ENCODE results near the gene TMOD1. TPM values are rescaled to one million over a fixed set of nuclear protein-coding genes. Genes with fewer than 3 reads are reported as not detected.

TMOD1 gene
- total and polyA plus RNA-seq, 2 of the 8 experiments (the other 6 are each of a cell fraction or from before 2014, with no cell fraction given), result 0.17 to 0.88 TPM

DNA sequence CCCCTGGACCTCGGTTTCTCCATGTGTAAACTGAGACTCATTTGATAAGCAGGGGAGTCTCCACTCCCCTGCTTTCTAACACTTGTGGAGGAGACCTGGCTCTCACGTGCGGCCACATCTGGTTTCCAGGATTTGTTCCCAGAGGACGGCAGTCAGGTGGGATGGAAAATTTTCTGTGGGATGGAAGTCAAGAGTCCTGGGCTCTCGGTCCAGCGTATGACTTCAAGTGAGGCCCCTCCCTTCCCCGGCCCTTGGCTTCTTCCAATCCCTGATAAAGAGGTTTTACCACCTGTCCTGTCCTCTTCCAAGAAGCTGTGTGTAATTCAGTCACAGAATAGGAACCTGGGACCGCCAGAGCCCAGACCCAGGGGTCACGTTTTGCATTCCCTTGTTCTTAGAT lies 35.0 kb downstream of the TMOD1 start:
- Histone ChIP-seq H3K36me3 (ENCODE audit: control insufficient read depth in 2 of 4, insufficient read depth in 4 of 4, low read length in 3 of 4) (no peaks in the 10 kb centered on the region), H2AFZ (ENCODE audit: low read length) (no peak overlapping the region), H2BK12ac (ENCODE audit: low read depth, low read length) (no peak overlapping the region), H3K23me2 (ENCODE audit: low read depth, low read length) (no peaks in the 10 kb centered on the region), H3K4me2 (ENCODE audit: insufficient read depth in 1 of 2, low read depth in 2 of 2, low read length in 2 of 2) (no peak overlapping the region), H2AK5ac (ENCODE audit: low read depth, low read length) (no peak overlapping the region), H3K79me1 (ENCODE audit: low read depth, low read length) (no peaks in the 10 kb centered on the region), H3K4me1 (replicated peaks in 1 of 4; ENCODE audit: control insufficient read depth in 3 of 4, insufficient read depth in 4 of 4, low read length in 3 of 4) (peaks cover 0 to 2% (median 0%) of the 10 kb centered on the region in 4 experiments; a peak in 1 of 7 replicates), H3K79me2 (ENCODE audit: control insufficient read depth in 1 of 2, insufficient read depth in 2 of 2, low read length in 2 of 2) (no peaks in the 10 kb centered on the region), H4K20me1 (replicated peaks in 1 of 2; ENCODE audit: control insufficient read depth in 1 of 2, insufficient read depth in 2 of 2, low read length in 2 of 2) (no peaks in the 10 kb centered on the region), H3K23ac (ENCODE audit: insufficient read length) (no peak overlapping the region), H3K18ac (ENCODE audit: extremely low read depth, low read length) (no peak overlapping the region), H2BK15ac (ENCODE audit: low read length) (no peak overlapping the region), H4K8ac (ENCODE audit: extremely low read depth, insufficient read depth, low read length) (no peak overlapping the region), H3K27ac (ENCODE audit: low read depth, low read length) (no peak overlapping the region), H3K27me3 (replicated peaks in 1 of 4; ENCODE audit: control insufficient read depth in 3 of 4, extremely low read depth in 1 of 4, insufficient read depth in 3 of 4, low read length in 3 of 4) (peaks cover 0 to 2% (median 0%) of the 10 kb centered on the region in 4 experiments; a peak in 1 of 7 replicates), H2BK5ac (ENCODE audit: low read depth, low read length) (no peak overlapping the region), H3K14ac (ENCODE audit: insufficient read length) (no peak overlapping the region), H2BK20ac (ENCODE audit: low read length) (no peak overlapping the region), H4K91ac (replicated peaks; ENCODE audit: insufficient read length, low read length) (no peak overlapping the region), H3K9me3 (ENCODE audit: insufficient read depth in 2 of 2, low read depth in 1 of 2, low read length in 1 of 2) (no peaks in the 10 kb centered on the region), H2BK120ac (replicated peaks; ENCODE audit: low read depth, low read length) (no peak overlapping the region), H3K9ac (replicated peaks in 1 of 4; ENCODE audit: extremely low read depth in 1 of 4, low read depth in 3 of 4, low read length in 3 of 4) (no peak overlapping the region), H3K56ac (replicated peaks; ENCODE audit: insufficient read length, low read depth, low read length) (no peak overlapping the region), H4K5ac (ENCODE audit: insufficient read length, low read depth, low read length) (no peak overlapping the region), H3K4me3 (ENCODE audit: extremely low read depth in 1 of 4, insufficient read depth in 2 of 4, low read depth in 3 of 4, low read length in 4 of 4) (no peak overlapping the region), H3K4ac (replicated peaks; ENCODE audit: insufficient read length, low read depth, low read length) (no peak overlapping the region)
- no peak for FAIRE-seq
- DNase-seq (ENCODE audit: low read depth in 1 of 2, low spot score in 2 of 2), result no peak
- WGBS, 2 experiments (ENCODE audit: extremely low coverage in 1 of 2, insufficient coverage in 1 of 2, insufficient read length in 1 of 2, insufficient replicate concordance in 2 of 2, low coverage in 1 of 2, low lambda C conversion rate in 2 of 2, missing lambda C conversion rate in 1 of 2), result 88% methylated on average over 9 of the region's 9 CpGs; no CpG with 5 or more reads in 1 of the 2 experiments
- ChIA-PET CTCF (ENCODE audit: partially characterized antibody) (interaction anchor here (0.8 to 1.7 kb wide), 4 partner anchors 62 to 680 kb away, joined by 3 to 6 read pairs (median 4); no protein-coding TSS in a partner anchor), POLR2A (ENCODE audit: partially characterized antibody) (interaction anchor here (1.1 kb wide), 1 partner anchor 31 kb away, joined by 3 read pairs; no protein-coding TSS in a partner anchor)
- no peak for TF ChIP-seq RAD21 (IDR thresholded peaks at IDR 0.05 in 1 of 2, conservative IDR thresholded peaks at IDR 0.05 in 1 of 2; ENCODE audit: low read depth in 2 of 2, low read length in 2 of 2)
- no peak for TF ChIP-seq POU5F1 (IDR thresholded peaks at IDR 0.05; ENCODE audit: low read depth, low read length)
- no peak for TF ChIP-seq PHF8 (conservative IDR thresholded peaks at IDR 0.05; ENCODE audit: low read depth, low read length)
- no peak for TF ChIP-seq CTBP2 (IDR thresholded peaks at IDR 0.05; ENCODE audit: borderline replicate concordance, insufficient read depth, insufficient read length, low read length)
- TF ChIP-seq TCF12 (IDR thresholded peaks at IDR 0.05; ENCODE audit: low read depth, low read length), result no peak
- TF ChIP-seq GTF2F1 (IDR thresholded peaks at IDR 0.05; ENCODE audit: borderline replicate concordance, low read depth, low read length), result no peak
- TF ChIP-seq, protein P1, sequence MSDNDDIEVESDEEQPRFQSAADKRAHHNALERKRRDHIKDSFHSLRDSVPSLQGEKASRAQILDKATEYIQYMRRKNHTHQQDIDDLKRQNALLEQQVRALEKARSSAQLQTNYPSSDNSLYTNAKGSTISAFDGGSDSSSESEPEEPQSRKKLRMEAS (IDR thresholded peaks at IDR 0.05), result no peak
- no peak for TF ChIP-seq JUND (IDR thresholded peaks at IDR 0.05; ENCODE audit: low read length)
- TF ChIP-seq SP2 (IDR thresholded peaks at IDR 0.05; ENCODE audit: low read length), result no peak
- no peak for TF ChIP-seq TBP (IDR thresholded peaks at IDR 0.05; ENCODE audit: low read depth, low read length)
- TF ChIP-seq, protein P2, sequence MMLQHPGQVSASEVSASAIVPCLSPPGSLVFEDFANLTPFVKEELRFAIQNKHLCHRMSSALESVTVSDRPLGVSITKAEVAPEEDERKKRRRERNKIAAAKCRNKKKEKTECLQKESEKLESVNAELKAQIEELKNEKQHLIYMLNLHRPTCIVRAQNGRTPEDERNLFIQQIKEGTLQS (IDR thresholded peaks at IDR 0.05; ENCODE audit: insufficient read depth, low read depth, low read length), result no peak
- no peak for TF ChIP-seq KDM1A (IDR thresholded peaks at IDR 0.05; ENCODE audit: borderline replicate concordance, low read length)
- TF ChIP-seq POLR2AphosphoS5 (IDR thresholded peaks at IDR 0.05; ENCODE audit: low read depth, low read length), result no peak
- TF ChIP-seq SRF (IDR thresholded peaks at IDR 0.05; ENCODE audit: low read depth, low read length), result no peak

Data from H1 (cell line).